Measurements from ENCODE around the gene SV2B. TPM values are rescaled to one million over a fixed set of nuclear protein-coding genes. Genes with fewer than 3 reads are reported as not detected.
A peak's percentile ranks its signal among the peaks of the same experiment; 100 is the strongest.

Gene SV2B
- total RNA-seq, 6 donors from 2014 or later: 0.40 to 1.4 (median 0.62) TPM; not detected in 2

GRCh38 chr15:91308199-91308598 is 208.1 kb downstream of the SV2B start:
- 65 to 77% methylated on average over 4 of the region's 4 CpGs for WGBS, 2 donors
- Histone ChIP-seq H3K27ac (no peak overlapping the region), H3K27me3 (no peaks in the 10 kb centered on the region), H3K4me1 (peaks cover 0 to 4% (median 0%) of the 10 kb centered on the region in 4 donors), H3K36me3 (no peaks in the 10 kb centered on the region), H3K4me3 (no peak overlapping the region), H3K9me3 (no peaks in the 10 kb centered on the region)
- DNase-seq (no peak), ATAC-seq (ENCODE audit: low FRiP score in 2 of 2) (no peak)
- no peak for TF ChIP-seq EP300 (IDR thresholded peaks at IDR 0.05)
- TF ChIP-seq POLR2AphosphoS5 (IDR thresholded peaks at IDR 0.05): no peak
- no peak for TF ChIP-seq POLR2A (IDR thresholded peaks at IDR 0.05)
- TF ChIP-seq, protein P1, sequence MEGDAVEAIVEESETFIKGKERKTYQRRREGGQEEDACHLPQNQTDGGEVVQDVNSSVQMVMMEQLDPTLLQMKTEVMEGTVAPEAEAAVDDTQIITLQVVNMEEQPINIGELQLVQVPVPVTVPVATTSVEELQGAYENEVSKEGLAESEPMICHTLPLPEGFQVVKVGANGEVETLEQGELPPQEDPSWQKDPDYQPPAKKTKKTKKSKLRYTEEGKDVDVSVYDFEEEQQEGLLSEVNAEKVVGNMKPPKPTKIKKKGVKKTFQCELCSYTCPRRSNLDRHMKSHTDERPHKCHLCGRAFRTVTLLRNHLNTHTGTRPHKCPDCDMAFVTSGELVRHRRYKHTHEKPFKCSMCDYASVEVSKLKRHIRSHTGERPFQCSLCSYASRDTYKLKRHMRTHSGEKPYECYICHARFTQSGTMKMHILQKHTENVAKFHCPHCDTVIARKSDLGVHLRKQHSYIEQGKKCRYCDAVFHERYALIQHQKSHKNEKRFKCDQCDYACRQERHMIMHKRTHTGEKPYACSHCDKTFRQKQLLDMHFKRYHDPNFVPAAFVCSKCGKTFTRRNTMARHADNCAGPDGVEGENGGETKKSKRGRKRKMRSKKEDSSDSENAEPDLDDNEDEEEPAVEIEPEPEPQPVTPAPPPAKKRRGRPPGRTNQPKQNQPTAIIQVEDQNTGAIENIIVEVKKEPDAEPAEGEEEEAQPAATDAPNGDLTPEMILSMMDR (IDR thresholded peaks at IDR 0.05): no peak

GRCh38 chr15:91308855-91309254 is 208.8 kb downstream of the SV2B start:
- H3K4me1 ChIP-seq: peaks cover 0 to 4% (median 0%) of the 10 kb centered on the region in 4 donors
- H3K36me3 ChIP-seq: no peaks in the 10 kb centered on the region
- no peaks in the 10 kb centered on the region for H3K9me3 ChIP-seq
- DNase-seq (no peak), ATAC-seq (ENCODE audit: low FRiP score in 2 of 2) (no peak)
- WGBS, 2 donors: 67 to 69% methylated on average over 4 of the region's 4 CpGs
- H3K27ac ChIP-seq: no peak overlapping the region
- H3K4me3 ChIP-seq: no peak overlapping the region
- TF ChIP-seq POLR2AphosphoS5 (IDR thresholded peaks at IDR 0.05) (no peak), POLR2A (IDR thresholded peaks at IDR 0.05) (no peak), EP300 (IDR thresholded peaks at IDR 0.05) (no peak)
- TF ChIP-seq, protein P1 (IDR thresholded peaks at IDR 0.05): no peak
- H3K27me3 ChIP-seq: no peaks in the 10 kb centered on the region

GRCh38 chr15:91311986-91312385 is 211.9 kb downstream of the SV2B start:
- Histone ChIP-seq H3K36me3 (no peaks in the 10 kb centered on the region), H3K9me3 (no peaks in the 10 kb centered on the region), H3K4me3 (no peak overlapping the region), H3K27me3 (no peaks in the 10 kb centered on the region), H3K4me1 (peaks cover 0 to 4% (median 0%) of the 10 kb centered on the region in 4 donors), H3K27ac (no peak overlapping the region)
- peak in 1 of 2 donors; percentile 59 for ATAC-seq (ENCODE audit: low FRiP score in 2 of 2)
- 40 to 56% methylated on average over 2 of the region's 2 CpGs for WGBS, 2 donors
- DNase-seq: no peak
- TF ChIP-seq, protein P1 (IDR thresholded peaks at IDR 0.05): no peak
- TF ChIP-seq POLR2AphosphoS5 (IDR thresholded peaks at IDR 0.05) (no peak), EP300 (IDR thresholded peaks at IDR 0.05) (no peak), POLR2A (IDR thresholded peaks at IDR 0.05) (no peak)

DNA sequence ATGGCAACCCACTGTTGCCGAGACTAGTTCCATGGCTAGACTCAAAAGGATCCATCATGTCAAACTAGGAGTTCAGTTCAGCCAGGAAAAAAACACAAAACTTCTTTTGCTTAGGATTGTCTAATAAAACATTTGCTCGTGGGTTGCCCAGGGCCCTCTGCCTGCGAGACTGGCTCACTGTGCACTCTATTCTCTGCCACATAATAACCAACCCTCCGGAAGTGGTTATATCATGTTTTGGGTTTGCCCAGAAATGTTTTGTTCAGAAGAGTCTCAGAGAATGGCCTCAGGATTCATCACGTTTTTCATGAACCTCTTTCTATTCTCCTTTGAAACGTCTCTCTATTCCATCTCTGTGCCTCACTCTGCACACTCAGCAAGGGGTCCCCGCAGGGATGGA is 216.1 kb downstream of the SV2B start:
- no peaks in the 10 kb centered on the region for H3K27me3 ChIP-seq
- no peak for DNase-seq
- no peaks in the 10 kb centered on the region for H3K9me3 ChIP-seq
- H3K27ac ChIP-seq: no peak overlapping the region
- H3K4me3 ChIP-seq: no peak overlapping the region
- 81 to 82% methylated on average over 7 of the region's 7 CpGs for WGBS, 2 donors
- ATAC-seq (ENCODE audit: low FRiP score in 2 of 2): no peak
- peaks cover 0 to 4% (median 0%) of the 10 kb centered on the region in 4 donors for H3K4me1 ChIP-seq
- TF ChIP-seq EP300 (IDR thresholded peaks at IDR 0.05): no peak
- no peaks in the 10 kb centered on the region for H3K36me3 ChIP-seq

DNA sequence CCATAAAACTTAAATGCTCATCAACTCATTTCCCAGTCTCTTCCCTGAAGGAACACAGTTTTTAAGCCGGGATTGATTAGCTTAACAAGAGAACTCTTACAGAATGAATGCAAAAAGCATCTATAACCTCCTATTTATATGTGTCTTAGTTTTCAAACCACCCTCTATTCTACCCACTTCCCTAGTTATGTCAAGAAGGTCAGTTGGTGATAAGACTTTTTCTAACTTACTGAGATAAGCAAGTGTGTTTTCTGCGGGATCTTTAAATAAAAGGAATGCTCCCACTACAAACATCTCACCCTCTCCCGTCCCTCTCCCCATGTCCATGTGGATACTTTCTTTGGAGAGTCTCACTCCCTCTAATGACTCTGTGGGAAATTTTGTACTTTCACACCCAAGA is 218.5 kb downstream of the SV2B start:
- DNase-seq (no peak), ATAC-seq (ENCODE audit: low FRiP score in 2 of 2) (no peak)
- Histone ChIP-seq H3K27me3 (no peaks in the 10 kb centered on the region), H3K36me3 (no peaks in the 10 kb centered on the region), H3K9me3 (no peaks in the 10 kb centered on the region), H3K4me3 (no peak overlapping the region), H3K27ac (no peak overlapping the region), H3K4me1 (no peaks in the 10 kb centered on the region)
- TF ChIP-seq POLR2AphosphoS5 (IDR thresholded peaks at IDR 0.05) (no peak), POLR2A (IDR thresholded peaks at IDR 0.05) (no peak), EP300 (IDR thresholded peaks at IDR 0.05) (no peak)
- TF ChIP-seq, protein P1 (IDR thresholded peaks at IDR 0.05): no peak
- 59 to 74% methylated on average over 3 of the region's 3 CpGs for WGBS, 2 donors

Data from upper lobe of left lung (tissue), 6 donors.